ENCODE results near the gene DCAF7.

- TF ChIP-seq CTCF (IDR thresholded peaks at IDR 0.05) (no peak), REST (IDR thresholded peaks at IDR 0.05; ENCODE audit: insufficient read depth in 1 of 2, low read depth in 2 of 2, low read length in 1 of 2) (no peak), TCF7L2 (IDR thresholded peaks at IDR 0.05; ENCODE audit: low read depth, low read length) (no peak), SIN3A (IDR thresholded peaks at IDR 0.05; ENCODE audit: borderline replicate concordance, insufficient read depth, low read depth, low read length) (no peak), POLR2AphosphoS5 (IDR thresholded peaks at IDR 0.05; ENCODE audit: low read depth, low read length) (peak; percentile 81)
Observed at GRCh38 chr17:63621684-63622573, 71.7 kb downstream of the DCAF7 start, which contains the start of gene MAP3K3.
